Measurements from ENCODE around the gene TUSC2. TPM values are rescaled to one million over a fixed set of nuclear protein-coding genes. Genes with fewer than 3 reads are reported as not detected.

The TUSC2 gene
- total RNA-seq: 30.7 TPM
- long read RNA-seq, transcript TUSC2-201 (3 exons, 1,691 nt): major isoform, 48 of 64 reads
- long read RNA-seq, partial matches to known transcripts: 8 of 64 reads
- long read RNA-seq, other reads (novel, unspliced or antisense): 6 of 64 reads

- DNase-seq (peak; percentile 99), ATAC-seq (peak; percentile 84)
- intact Hi-C loops (cut with micrococcal nuclease): no loop called here
Observed at GRCh38 chr3:50327943-50328691, at the start of gene TUSC2. TSS of gene TUSC2 (minus strand) at chr3:50328223. CDS start at chr3:50328099, 124 bp downstream.

- ATAC-seq (no peak), DNase-seq (no peak)
- intact Hi-C loops (cut with micrococcal nuclease): no loop called here
Observed at GRCh38 chr3:50375258-50375931, 47.4 kb upstream of the TUSC2 start.

- ATAC-seq (no peak), DNase-seq (no peak)
- intact Hi-C loops (cut with micrococcal nuclease): no loop called here
Observed at GRCh38 chr3:50374363-50375257, 46.6 kb upstream of the TUSC2 start.

- ATAC-seq: no peak
- intact Hi-C loops (cut with micrococcal nuclease): no loop called here
Observed at GRCh38 chr3:50373146-50374051, 45.4 kb upstream of the TUSC2 start.

GRCh38 chr3:50372349-50372748 lies 44.3 kb upstream of the TUSC2 start:
- intact Hi-C loops (cut with micrococcal nuclease): no loop called here
- ATAC-seq (no peak), DNase-seq (no peak)

More at GRCh38 chr3:50373146-50374051, 45.4 kb upstream of the TUSC2 start:
- DNase-seq: no peak

- no peak for ATAC-seq
- DNase-seq: no peak
- intact Hi-C loops (cut with micrococcal nuclease): no loop called here
Observed at GRCh38 chr3:50371133-50371685, 43.2 kb upstream of the TUSC2 start.

GRCh38 chr3:50370594-50370993 lies 42.6 kb upstream of the TUSC2 start:
- intact Hi-C loops (cut with micrococcal nuclease): no loop called here

GRCh38 chr3:50369012-50369670 lies 41.1 kb upstream of the TUSC2 start:
- intact Hi-C loops (cut with micrococcal nuclease): no loop called here
- ATAC-seq: no peak

More at GRCh38 chr3:50370594-50370993, 42.6 kb upstream of the TUSC2 start:
- DNase-seq: no peak
- no peak for ATAC-seq

GRCh38 chr3:50365842-50366220 lies 37.8 kb upstream of the TUSC2 start:
- DNase-seq: no peak
- intact Hi-C loops (cut with micrococcal nuclease): no loop called here
- no peak for ATAC-seq

More at GRCh38 chr3:50369012-50369670, 41.1 kb upstream of the TUSC2 start:
- no peak for DNase-seq

- ATAC-seq (peak; percentile 88), DNase-seq (peak; percentile 89)
- intact Hi-C loops (cut with micrococcal nuclease): no loop called here
Observed at GRCh38 chr3:50365080-50365841, 37.2 kb upstream of the TUSC2 start.

- DNase-seq: no peak
- peak; percentile 43 for ATAC-seq
- intact Hi-C loops (cut with micrococcal nuclease): no loop called here
Observed at GRCh38 chr3:50364573-50365079, 36.6 kb upstream of the TUSC2 start.

GRCh38 chr3:50359760-50360110 lies 31.7 kb upstream of the TUSC2 start:
- intact Hi-C loops (cut with micrococcal nuclease): no loop called here
- DNase-seq (no peak), ATAC-seq (no peak)

GRCh38 chr3:50358911-50359759 lies 31.1 kb upstream of the TUSC2 start, which contains the start of gene TMEM115:
TSS of gene TMEM115 (minus strand) at chr3:50359521. CDS start at chr3:50359063, 458 bp downstream.
- intact Hi-C loops (cut with micrococcal nuclease): no loop called here

GRCh38 chr3:50358355-50358910 lies 30.4 kb upstream of the TUSC2 start:
- intact Hi-C loops (cut with micrococcal nuclease): no loop called here
- DNase-seq: no peak
- no peak for ATAC-seq

More at GRCh38 chr3:50358911-50359759, 31.1 kb upstream of the TUSC2 start, which contains the start of gene TMEM115:
- DNase-seq (peak; percentile 96), ATAC-seq (peak; percentile 95)

GRCh38 chr3:50357481-50357880 lies 29.5 kb upstream of the TUSC2 start:
- intact Hi-C loops (cut with micrococcal nuclease): no loop called here
- ATAC-seq (no peak), DNase-seq (no peak)

All from left ventricle myocardium superior (tissue), 1 donor.